GM20000 (cell line): ENCODE results near the gene LEF1.

Experiments used
- DNase-seq: peaks from one replicate; pipeline ENCODE4 v3.0.0; 2012; ENCODE audit warnings: low spot score
- CTCF ChIP-seq: IDR thresholded peaks from 2 replicates; pipeline ENCODE4 v1.5.1; 2012; ENCODE audit warnings: mild to moderate bottlenecking, control low read depth; ENCODE audit errors: extremely low read depth, missing control alignments

Gene LEF1

GRCh38 chr4:108160741-108161352 lies 7.9 kb downstream of the LEF1 start:
- TF ChIP-seq CTCF: no peak
- no peak for DNase-seq

- no peak for DNase-seq
- TF ChIP-seq CTCF: no peak
Observed at GRCh38 chr4:108159845-108160244, 8.9 kb downstream of the LEF1 start.

- no peak for TF ChIP-seq CTCF
- no peak for DNase-seq
Observed at GRCh38 chr4:108157655-108158054, 11.1 kb downstream of the LEF1 start.

- no peak for DNase-seq
- TF ChIP-seq CTCF: no peak
Observed at GRCh38 chr4:108156391-108156790, 12.3 kb downstream of the LEF1 start.

- TF ChIP-seq CTCF: no peak
- no peak for DNase-seq
Observed at GRCh38 chr4:108155373-108155772, 13.4 kb downstream of the LEF1 start.

GRCh38 chr4:108152980-108153379 lies 15.8 kb downstream of the LEF1 start:
- TF ChIP-seq CTCF: no peak
- DNase-seq: no peak

- no peak for TF ChIP-seq CTCF
- no peak for DNase-seq
Observed at GRCh38 chr4:108149588-108150380, 18.9 kb downstream of the LEF1 start.
